IMR-90 (cell line): Measurements from ENCODE around the gene SMC5. TPM values are rescaled to one million over a fixed set of nuclear protein-coding genes. Genes with fewer than 3 reads are reported as not detected.
"Not testable (repeated sequence)": the region's sequence is repeated elsewhere in the genome, so short reads cannot be mapped to it uniquely, and the experiment has no call there.

Source experiments
- ATAC-seq: fragments of 200-7000 bp; cut with Tn5 transposase; 2 replicates; pipeline ENCODE4 v1.9.1; 2020; ENCODE audit warnings: low read depth, mild to moderate bottlenecking, moderate library complexity
- BruUV-seq: library from RNA; stranded (reverse); fragments of 400-500 nt; replicated peaks from 2 replicates; lab custom pipeline; 2021; lab: Mats Ljungman, UMichigan
- CTCF ChIA-PET: fragments of 300-600 bp; formaldehyde crosslinking; extraction: SDS; loops from one replicate; lab custom pipeline; 2021; ENCODE audit warnings: antibody characterized with exemption; lab: Yijun Ruan, JAX
- POLR2A ChIA-PET: fragments of 300-600 bp; sonication (Branson Sonifier 250); formaldehyde crosslinking; loops from one replicate; lab custom pipeline; 2022; ENCODE audit warnings: antibody characterized with exemption; ENCODE audit not compliant: unreplicated experiment; lab: Charles Lee
- DNase-seq: peaks from one replicate; pipeline ENCODE4 v3.0.0; 2013
- H2AFZ ChIP-seq: replicated peaks from 2 replicates; pipeline ENCODE3; 2013; ENCODE audit warnings: low read length, mild to moderate bottlenecking; ENCODE audit not compliant: poor library complexity
- H2AK5ac ChIP-seq: 2 replicates; pipeline ENCODE4 v1.6.1; 2013; ENCODE audit warnings: low read depth, low read length, inconsistent platforms
- H2AK9ac ChIP-seq: replicated peaks from 2 replicates; pipeline ENCODE3; 2013; ENCODE audit warnings: mild to moderate bottlenecking, low read depth, low read length, moderate library complexity; ENCODE audit not compliant: poor library complexity
- H2BK120ac ChIP-seq: 2 replicates; pipeline ENCODE4 v1.6.1; 2013; ENCODE audit warnings: low read depth, low read length, inconsistent platforms
- H2BK15ac ChIP-seq: 3 replicates; pipeline ENCODE4 v1.6.1; 2013; ENCODE audit warnings: low read depth, low read length, inconsistent platforms
- H2BK20ac ChIP-seq: 2 replicates; pipeline ENCODE4 v1.6.1; 2013; ENCODE audit warnings: low read depth, mild to moderate bottlenecking, inconsistent platforms, low read length, moderate library complexity
- H2BK5ac ChIP-seq: 2 replicates; pipeline ENCODE4 v1.6.1; 2013; ENCODE audit warnings: mild to moderate bottlenecking, low read depth, low read length, inconsistent platforms; ENCODE audit not compliant: poor library complexity, severe bottlenecking
- H3K14ac ChIP-seq: replicated peaks from 2 replicates; pipeline ENCODE4 v1.6.1; 2013; ENCODE audit warnings: low read depth, low read length, inconsistent platforms
- H3K18ac ChIP-seq: 2 replicates; pipeline ENCODE4 v1.6.1; 2013; ENCODE audit warnings: low read depth, low read length, control low read depth
- H3K23ac ChIP-seq: 2 replicates; pipeline ENCODE4 v1.6.1; 2013; ENCODE audit warnings: low read depth, low read length, inconsistent platforms
- H3K27ac ChIP-seq: 2 replicates; pipeline ENCODE4 v1.5.1; 2013; ENCODE audit warnings: mild to moderate bottlenecking, control low read depth, low read length; ENCODE audit not compliant: insufficient read depth
- H3K27me3 ChIP-seq: 2 replicates; pipeline ENCODE4 v1.6.1; 2013; ENCODE audit warnings: low read length; ENCODE audit not compliant: control insufficient read depth, insufficient read depth
- H3K36me3 ChIP-seq: 2 replicates; pipeline ENCODE4 v1.6.1; 2013; ENCODE audit warnings: low read length, mixed read lengths; ENCODE audit not compliant: control insufficient read depth, insufficient read depth
- H3K4ac ChIP-seq: 2 replicates; pipeline ENCODE4 v1.6.1; 2013; ENCODE audit warnings: low read depth, low read length, inconsistent platforms
- H3K4me1 ChIP-seq: 2 replicates; pipeline ENCODE4 v1.6.1; 2013; ENCODE audit warnings: low read length, mixed read lengths; ENCODE audit not compliant: control insufficient read depth, insufficient read depth
- H3K4me2 ChIP-seq: 2 replicates; pipeline ENCODE4 v1.6.1; 2013; ENCODE audit warnings: low read depth, mild to moderate bottlenecking, control low read depth, low read length, moderate library complexity
- H3K4me3 ChIP-seq: 2 replicates; pipeline ENCODE4 v1.5.1; 2013; ENCODE audit warnings: low read depth, mild to moderate bottlenecking, control low read depth, low read length, moderate library complexity; ENCODE audit not compliant: insufficient read depth
- H3K56ac ChIP-seq: 2 replicates; pipeline ENCODE4 v1.6.1; 2013; ENCODE audit warnings: low read length, inconsistent platforms; ENCODE audit not compliant: insufficient read depth; ENCODE audit errors: extremely low read depth
- H3K79me1 ChIP-seq, 2 experiments: 2 replicates each; pipeline ENCODE4 v1.6.1; 2013; ENCODE audit warnings: low read length in 2 of 2, inconsistent platforms in 1 of 2, low read depth in 1 of 2
- H3K9ac ChIP-seq: 2 replicates; pipeline ENCODE4 v1.6.1; 2013; ENCODE audit warnings: low read depth, low read length, control low read depth
- H3K9me1 ChIP-seq: 2 replicates; pipeline ENCODE4 v1.6.1; 2013; ENCODE audit warnings: low read length, inconsistent platforms; ENCODE audit not compliant: insufficient read depth
- H3K9me3 ChIP-seq: 2 replicates; pipeline ENCODE4 v1.6.1; 2013; ENCODE audit warnings: low read length; ENCODE audit not compliant: control insufficient read depth, insufficient read depth
- H4K20me1 ChIP-seq: 2 replicates; pipeline ENCODE4 v1.6.1; 2013; ENCODE audit warnings: low read length, inconsistent platforms; ENCODE audit not compliant: insufficient read depth
- H4K5ac ChIP-seq: 2 replicates; pipeline ENCODE4 v1.6.1; 2013; ENCODE audit warnings: mild to moderate bottlenecking, low read depth, low read length, control low read depth
- H4K8ac ChIP-seq, 2 experiments: 2 replicates each; pipeline ENCODE4 v1.6.1; 2013; ENCODE audit warnings: low read depth in 2 of 2, low read length in 2 of 2, control low read depth in 1 of 2, inconsistent platforms in 1 of 2
- H4K91ac ChIP-seq: 2 replicates; pipeline ENCODE4 v1.6.1; 2013; ENCODE audit warnings: low read depth, low read length, inconsistent platforms; ENCODE audit not compliant: insufficient read depth
- WGBS, 2 experiments: methylation state at CpG; one replicate each; pipeline versions ENCODE4 v1.1.5 to v1.1.7; 2013; ENCODE audit warnings: missing lambda C conversion rate in 2 of 2; ENCODE audit not compliant: insufficient read length in 1 of 2; ENCODE audit errors: extremely low coverage in 2 of 2; 5-methylcytosine and 5-hydroxymethylcytosine counted together
- dilution Hi-C: fragments of 300-500 bp; cut with HindIII; formaldehyde crosslinking; loops from one replicate; pipeline ENCODE4 v1.14.3; 2018; ENCODE audit warnings: low sequenced_read_pairs; ENCODE audit not compliant: unreplicated experiment
- in situ Hi-C: fragments of 300-500 bp; cut with MboI; formaldehyde crosslinking; loops from 3 replicates; pipeline ENCODE4 v1.14.3; 2019; ENCODE audit warnings: low sequenced_read_pairs, inconsistent platforms, mixed read lengths
- intact Hi-C: fragments of 100-400 bp; cut with micrococcal nuclease; formaldehyde crosslinking; loops from 2 replicates; pipeline ENCODE4 v1.10.0; 2022
- polyA plus RNA-seq, 3 experiments: library from polyadenylated mRNA; depleted of rRNA; stranded (reverse); fragments of >200 nt; gene quantifications; 2 replicates each; pipeline ENCODE4 v1.2.3, GENCODE V29; 2012; ENCODE audit warnings: low replicate concordance in 1 of 3
- total RNA-seq: library from RNA; depleted of rRNA; stranded (reverse); fragments of >200 nt; gene quantifications from 2 replicates; pipeline ENCODE4 v1.2.3, GENCODE V29; 2012

SMC5 gene
- total and polyA plus RNA-seq, 2 of the 4 experiments (the other 2 are of a cell fraction) = 12.0 to 13.3 TPM

DNA sequence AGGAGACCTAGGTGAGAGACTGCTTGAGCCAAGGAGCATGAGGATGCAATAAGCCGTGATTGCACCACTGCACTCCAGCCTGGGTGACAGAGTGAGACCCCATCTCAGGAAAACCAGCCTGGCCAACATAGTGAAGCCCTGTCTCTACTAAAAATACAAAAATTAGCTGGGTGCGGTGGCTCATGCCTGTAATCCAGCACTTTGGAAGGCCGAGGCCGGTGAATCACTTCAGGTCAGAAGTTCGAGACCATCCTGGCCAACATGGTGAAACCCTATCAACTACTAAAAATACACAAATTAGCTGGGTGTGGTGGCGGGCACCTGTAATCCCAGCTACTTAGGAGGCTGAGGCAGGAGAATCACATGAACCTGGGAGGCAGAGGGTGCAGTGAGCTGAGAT, 142.5 kb downstream of the SMC5 start:
- H2AK9ac ChIP-seq, intact Hi-C loops, H3K27me3 ChIP-seq, H3K18ac ChIP-seq, H2BK120ac ChIP-seq, H2AK5ac ChIP-seq, DNase-seq, H3K56ac ChIP-seq, H3K4me2 ChIP-seq, CTCF ChIA-PET, H3K4me3 ChIP-seq, POLR2A ChIA-PET, H2BK5ac ChIP-seq, BruUV-seq, H3K9me3 ChIP-seq, H2AFZ ChIP-seq, H3K36me3 ChIP-seq, H3K14ac ChIP-seq, H3K9ac ChIP-seq, H3K27ac ChIP-seq, H4K8ac ChIP-seq, H2BK15ac ChIP-seq, ATAC-seq, H2BK20ac ChIP-seq, H3K23ac ChIP-seq, in situ Hi-C loops, H3K4ac ChIP-seq, dilution Hi-C loops, H4K5ac ChIP-seq, H4K91ac ChIP-seq: not testable (repeated sequence)
- Histone ChIP-seq H3K79me1 (peaks cover 31 to 87% of the 10 kb centered on the region in 2 experiments), H3K4me1 (peaks cover 20% of the 10 kb centered on the region), H4K20me1 (peaks cover 75% of the 10 kb centered on the region), H3K9me1 (peaks cover 22% of the 10 kb centered on the region)
- no CpG with 5 or more reads among the region's 6 CpGs for WGBS, 2 experiments
